BJ (cell line): ENCODE measurements around the gene MARCKSL1. TPM values are rescaled to one million over a fixed set of nuclear protein-coding genes. Genes with fewer than 3 reads are reported as not detected.

ENCODE experiments used
- CTCF ChIA-PET: fragments of 350-600 bp; formaldehyde crosslinking; extraction: SDS; loops from one replicate; lab custom pipeline; 2021; ENCODE audit warnings: antibody characterized with exemption, inconsistent platforms; lab: Yijun Ruan, JAX
- POLR2A ChIA-PET: fragments of 300-600 bp; sonication (Branson Sonifier 250); formaldehyde crosslinking; extraction: SDS; loops from one replicate; lab custom pipeline; 2021; ENCODE audit warnings: antibody characterized with exemption; lab: Charles Lee
- DNase-seq: peaks from one replicate; pipeline ENCODE4 v3.0.0-alpha.2; 2011; ENCODE audit warnings: low read depth
- H3K27me3 ChIP-seq: 2 replicates; pipeline ENCODE4 v1.6.0; 2011; ENCODE audit warnings: low read length; ENCODE audit not compliant: control insufficient read depth, insufficient read depth
- H3K36me3 ChIP-seq: 2 replicates; pipeline ENCODE4 v1.5.1; 2011; ENCODE audit warnings: low read length; ENCODE audit not compliant: control insufficient read depth, insufficient read depth
- H3K4me3 ChIP-seq: 2 replicates; pipeline ENCODE4 v1.5.1; 2011; ENCODE audit warnings: low read depth, mild to moderate bottlenecking, control low read depth, low read length
- CTCF ChIP-seq: IDR thresholded peaks from 2 replicates; pipeline ENCODE4 v1.5.1; 2011; ENCODE audit warnings: low read depth, mild to moderate bottlenecking, control low read depth, inconsistent platforms, low read length, moderate library complexity; ENCODE audit not compliant: insufficient read depth
- polyA plus RNA-seq: library from polyadenylated mRNA; depleted of rRNA; stranded (reverse); fragments of >200 nt; gene quantifications from 2 replicates; pipeline ENCODE4 v1.2.3, GENCODE V29; 2011

MARCKSL1 gene
- polyA plus RNA-seq, 1 experiment = 52.0 TPM

GRCh38 chr1:32329931-32330466 lies 6.0 kb downstream of the MARCKSL1 start:
- no peaks in the 10 kb centered on the region for H3K27me3 ChIP-seq
- peaks cover 27% of the 10 kb centered on the region for H3K36me3 ChIP-seq
- no peak for DNase-seq
- ChIA-PET POLR2A (no interaction called here), CTCF (interaction anchor here (0.6 to 1.5 kb wide), 2 partner anchors 11 to 14 kb away, joined by 3 to 4 read pairs; no protein-coding TSS in a partner anchor)
- H3K4me3 ChIP-seq = no peak overlapping the region
- TF ChIP-seq CTCF = no peak

- no peak for TF ChIP-seq CTCF
- no peaks in the 10 kb centered on the region for H3K27me3 ChIP-seq
- POLR2A ChIA-PET = no interaction called here
- no peak overlapping the region for H3K4me3 ChIP-seq
- DNase-seq = no peak
- peaks cover 23% of the 10 kb centered on the region for H3K36me3 ChIP-seq
- CTCF ChIA-PET = no interaction called here
These were observed 8.8 kb downstream of the MARCKSL1 start for GRCh38 chr1:32327204-32327603.

- H3K4me3 ChIP-seq = no peak overlapping the region
- POLR2A ChIA-PET = interaction anchor here (0.6 kb wide), 2 partner anchors 15 to 63 kb away, joined by 3 to 6 read pairs; no protein-coding TSS in a partner anchor
- CTCF ChIA-PET = interaction anchor here (1.1 to 1.2 kb wide), 2 partner anchors 9 to 11 kb away, joined by 4 to 6 read pairs; no protein-coding TSS in a partner anchor
- no peaks in the 10 kb centered on the region for H3K27me3 ChIP-seq
- TF ChIP-seq CTCF = no peak
- H3K36me3 ChIP-seq = peaks cover 10% of the 10 kb centered on the region
- DNase-seq = no peak
These were observed 14.2 kb downstream of the MARCKSL1 start for GRCh38 chr1:32321712-32322291.

- ChIA-PET CTCF (interaction anchor here (1.4 to 1.6 kb wide), 2 partner anchors 10 to 102 kb away, joined by 5 to 8 read pairs; no protein-coding TSS in a partner anchor), POLR2A (no interaction called here)
- TF ChIP-seq CTCF = no peak
- no peak overlapping the region for H3K4me3 ChIP-seq
- peaks cover 11% of the 10 kb centered on the region for H3K36me3 ChIP-seq
- no peaks in the 10 kb centered on the region for H3K27me3 ChIP-seq
- DNase-seq = no peak
These were observed 17.7 kb downstream of the MARCKSL1 start for GRCh38 chr1:32318127-32318869.

GRCh38 chr1:32316903-32317277 lies 19.1 kb downstream of the MARCKSL1 start:
- ChIA-PET CTCF (interaction anchor here (0.6 to 1.4 kb wide), 9 partner anchors 9 to 740 kb away, joined by 3 to 10 read pairs (median 4); partner anchors contain the start of genes FAM167B and MARCKSL1), POLR2A (no interaction called here)
- Histone ChIP-seq H3K4me3 (no peak overlapping the region), H3K36me3 (peaks cover 10% of the 10 kb centered on the region), H3K27me3 (no peaks in the 10 kb centered on the region)
- no peak for TF ChIP-seq CTCF
- DNase-seq = no peak
